Measurements from ENCODE around the gene EMC9. TPM values are rescaled to one million over a fixed set of nuclear protein-coding genes. Genes with fewer than 3 reads are reported as not detected.
"Not testable (repeated sequence)": the region's sequence is repeated elsewhere in the genome, so short reads cannot be mapped to it uniquely, and the experiment has no call there.

The EMC9 gene
- total RNA-seq, 1 donor from 2014 or later = 14.5 TPM

DNA sequence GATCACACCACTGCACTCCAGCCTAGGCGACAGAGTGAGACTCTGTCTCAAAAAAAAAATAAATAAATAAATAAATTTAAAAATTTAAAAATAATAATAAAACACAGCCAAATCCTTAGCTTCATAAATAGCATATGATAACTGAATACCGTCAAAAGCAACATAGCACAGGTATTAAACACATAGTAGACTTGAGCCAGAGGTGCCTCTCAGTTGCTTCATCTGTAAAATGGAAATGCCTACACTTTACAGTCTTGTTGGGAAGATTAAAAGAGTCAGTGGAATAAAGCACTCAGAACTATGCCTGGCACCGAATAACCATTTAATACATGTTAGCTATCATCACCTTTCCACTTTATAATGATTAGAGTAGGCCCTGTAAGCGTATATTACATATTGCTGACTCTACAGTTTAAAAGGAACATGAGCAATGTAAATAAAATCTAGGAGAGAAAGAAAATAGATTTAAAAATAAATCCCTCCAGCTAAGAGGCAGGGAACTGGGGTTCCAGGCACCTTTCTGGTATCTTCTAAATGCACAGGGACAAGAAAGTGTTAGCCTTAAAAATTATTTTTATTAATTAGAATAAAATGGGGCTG, 34.6 kb downstream of the EMC9 start:
- TF ChIP-seq, protein P1, sequence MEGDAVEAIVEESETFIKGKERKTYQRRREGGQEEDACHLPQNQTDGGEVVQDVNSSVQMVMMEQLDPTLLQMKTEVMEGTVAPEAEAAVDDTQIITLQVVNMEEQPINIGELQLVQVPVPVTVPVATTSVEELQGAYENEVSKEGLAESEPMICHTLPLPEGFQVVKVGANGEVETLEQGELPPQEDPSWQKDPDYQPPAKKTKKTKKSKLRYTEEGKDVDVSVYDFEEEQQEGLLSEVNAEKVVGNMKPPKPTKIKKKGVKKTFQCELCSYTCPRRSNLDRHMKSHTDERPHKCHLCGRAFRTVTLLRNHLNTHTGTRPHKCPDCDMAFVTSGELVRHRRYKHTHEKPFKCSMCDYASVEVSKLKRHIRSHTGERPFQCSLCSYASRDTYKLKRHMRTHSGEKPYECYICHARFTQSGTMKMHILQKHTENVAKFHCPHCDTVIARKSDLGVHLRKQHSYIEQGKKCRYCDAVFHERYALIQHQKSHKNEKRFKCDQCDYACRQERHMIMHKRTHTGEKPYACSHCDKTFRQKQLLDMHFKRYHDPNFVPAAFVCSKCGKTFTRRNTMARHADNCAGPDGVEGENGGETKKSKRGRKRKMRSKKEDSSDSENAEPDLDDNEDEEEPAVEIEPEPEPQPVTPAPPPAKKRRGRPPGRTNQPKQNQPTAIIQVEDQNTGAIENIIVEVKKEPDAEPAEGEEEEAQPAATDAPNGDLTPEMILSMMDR (IDR thresholded peaks at IDR 0.05; ENCODE audit: borderline replicate concordance) = no peak
- Histone ChIP-seq H3K27me3 (ENCODE audit: low read depth) (no peaks in the 10 kb centered on the region), H3K4me3 (no peak overlapping the region), H3K36me3 (no peaks in the 10 kb centered on the region), H3K4me1 (peaks cover 10% of the 10 kb centered on the region), H3K9me3 (replicated peaks) (no peaks in the 10 kb centered on the region), H3K27ac (replicated peaks) (no peak overlapping the region)
- no peak for DNase-seq
- intact Hi-C loops (cut with micrococcal nuclease) = loop anchor here (5.0 kb wide), 1 partner anchor 44 kb away; no protein-coding TSS in a partner anchor

DNA sequence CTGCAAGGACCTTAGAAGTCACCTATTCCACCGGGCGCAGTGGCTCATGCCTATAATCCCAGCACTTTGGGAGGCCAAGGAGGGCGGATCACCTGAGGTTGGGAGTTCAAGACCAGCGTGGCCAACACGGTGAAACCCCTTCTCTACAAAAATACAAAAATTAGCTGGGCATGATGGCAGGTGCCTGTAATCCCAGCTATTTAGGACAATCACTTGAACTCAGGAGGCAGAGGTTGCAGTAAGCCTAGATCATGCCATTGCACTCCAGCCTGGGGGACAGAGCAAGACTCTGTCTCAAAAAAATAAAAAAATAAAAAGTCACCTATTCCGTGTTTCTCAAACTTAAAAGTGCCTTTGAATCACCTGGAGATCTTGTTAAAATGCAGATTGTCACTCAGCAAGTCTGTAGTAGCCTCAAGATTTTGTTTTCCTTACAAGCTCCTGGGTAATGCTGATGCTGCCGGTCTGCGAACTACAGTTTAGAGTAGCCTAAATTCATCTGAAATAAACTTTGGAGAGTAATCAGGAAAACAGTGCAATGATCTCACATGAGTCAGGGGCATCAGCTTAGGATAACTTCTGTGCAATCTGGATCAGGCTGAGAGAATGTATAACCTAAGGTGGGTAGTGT, 35.7 kb downstream of the EMC9 start:
- H3K27me3 ChIP-seq (ENCODE audit: low read depth); H3K9me3 ChIP-seq (replicated peaks); H3K4me1 ChIP-seq; H3K36me3 ChIP-seq; DNase-seq; H3K27ac ChIP-seq (replicated peaks); H3K4me3 ChIP-seq: not testable (repeated sequence)
- intact Hi-C loops (cut with micrococcal nuclease) = loop anchor here (5.0 kb wide), 1 partner anchor 43 kb away; no protein-coding TSS in a partner anchor

DNA sequence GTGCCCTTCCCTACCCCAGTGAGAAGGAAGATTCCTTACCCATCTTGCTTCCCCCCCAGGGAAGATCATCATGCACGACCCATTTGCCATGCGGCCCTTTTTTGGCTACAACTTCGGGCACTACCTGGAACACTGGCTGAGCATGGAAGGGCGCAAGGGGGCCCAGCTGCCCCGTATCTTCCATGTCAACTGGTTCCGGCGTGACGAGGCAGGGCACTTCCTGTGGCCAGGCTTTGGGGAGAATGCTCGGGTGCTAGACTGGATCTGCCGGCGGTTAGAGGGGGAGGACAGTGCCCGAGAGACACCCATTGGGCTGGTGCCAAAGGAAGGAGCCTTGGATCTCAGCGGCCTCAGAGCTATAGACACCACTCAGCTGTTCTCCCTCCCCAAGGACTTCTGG, 37.9 kb downstream of the EMC9 start:
- H3K36me3 ChIP-seq = no peaks in the 10 kb centered on the region
- peaks cover 1% of the 10 kb centered on the region for H3K4me1 ChIP-seq
- TF ChIP-seq, protein P1 (IDR thresholded peaks at IDR 0.05; ENCODE audit: borderline replicate concordance) = no peak
- no peaks in the 10 kb centered on the region for H3K27me3 ChIP-seq (ENCODE audit: low read depth)
- intact Hi-C loops (cut with micrococcal nuclease) = no loop called here
- no peak for DNase-seq
- H3K9me3 ChIP-seq (replicated peaks) = no peaks in the 10 kb centered on the region
- H3K4me3 ChIP-seq = no peak overlapping the region
- no peak overlapping the region for H3K27ac ChIP-seq (replicated peaks)

DNA sequence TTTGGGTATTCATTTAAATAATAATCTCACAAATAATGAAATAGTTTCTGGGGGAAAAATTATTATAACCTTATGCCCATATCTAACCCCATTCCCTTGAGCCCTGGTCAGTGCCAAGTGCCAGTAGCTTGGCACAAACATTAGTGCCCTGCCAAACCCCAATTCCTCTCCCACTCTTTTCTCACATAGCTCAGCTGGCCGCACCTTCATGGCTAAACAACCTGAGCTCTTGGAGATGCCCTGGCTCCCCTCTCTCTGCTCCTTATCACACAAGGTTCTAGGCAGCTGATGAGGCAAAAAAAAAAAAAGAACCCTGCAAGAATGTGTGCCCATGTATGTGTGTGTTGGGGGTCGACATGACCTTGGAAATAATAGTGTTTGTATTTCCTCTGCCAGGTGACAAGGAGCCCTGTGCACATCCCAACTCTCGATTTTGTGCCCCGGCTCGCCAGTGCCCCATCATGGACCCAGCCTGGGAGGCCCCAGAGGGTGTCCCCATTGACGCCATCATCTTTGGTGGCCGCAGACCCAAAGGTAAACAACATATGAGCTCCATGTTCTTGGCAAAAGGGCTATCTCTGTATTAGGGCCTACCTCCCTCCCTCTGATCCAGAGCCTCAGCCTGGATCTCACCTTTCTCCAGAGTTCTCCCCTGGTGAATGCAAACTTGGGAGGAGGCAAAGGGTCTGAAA, 38.9 kb downstream of the EMC9 start:
- H3K27ac ChIP-seq (replicated peaks) = no peak overlapping the region
- peaks cover 3% of the 10 kb centered on the region for H3K36me3 ChIP-seq
- TF ChIP-seq, protein P1 (IDR thresholded peaks at IDR 0.05; ENCODE audit: borderline replicate concordance) = no peak
- H3K9me3 ChIP-seq (replicated peaks) = no peaks in the 10 kb centered on the region
- no peaks in the 10 kb centered on the region for H3K27me3 ChIP-seq (ENCODE audit: low read depth)
- no peak for DNase-seq
- H3K4me3 ChIP-seq = no peak overlapping the region
- H3K4me1 ChIP-seq = no peaks in the 10 kb centered on the region
- intact Hi-C loops (cut with micrococcal nuclease) = no loop called here

- Histone ChIP-seq H3K4me1 (no peaks in the 10 kb centered on the region), H3K4me3 (no peak overlapping the region), H3K9me3 (replicated peaks) (no peaks in the 10 kb centered on the region), H3K36me3 (peaks cover 3% of the 10 kb centered on the region), H3K27ac (replicated peaks) (no peak overlapping the region), H3K27me3 (ENCODE audit: low read depth) (no peaks in the 10 kb centered on the region)
- intact Hi-C loops (cut with micrococcal nuclease) = no loop called here
- TF ChIP-seq, protein P1 (IDR thresholded peaks at IDR 0.05; ENCODE audit: borderline replicate concordance) = no peak
- no peak for DNase-seq
These were observed 40.4 kb downstream of the EMC9 start for GRCh38 chr14:24100982-24101494.
